CD4-positive, alpha-beta T cell treated with Interleukin-17A for 4 hours (primary cell): ENCODE results near the gene ATP5F1E.

Source experiments
- DNase-seq: peaks from one replicate; pipeline ENCODE4 v3.0.0-alpha.2; 2020; ENCODE audit warnings: mixed read lengths

ATP5F1E gene

DNA sequence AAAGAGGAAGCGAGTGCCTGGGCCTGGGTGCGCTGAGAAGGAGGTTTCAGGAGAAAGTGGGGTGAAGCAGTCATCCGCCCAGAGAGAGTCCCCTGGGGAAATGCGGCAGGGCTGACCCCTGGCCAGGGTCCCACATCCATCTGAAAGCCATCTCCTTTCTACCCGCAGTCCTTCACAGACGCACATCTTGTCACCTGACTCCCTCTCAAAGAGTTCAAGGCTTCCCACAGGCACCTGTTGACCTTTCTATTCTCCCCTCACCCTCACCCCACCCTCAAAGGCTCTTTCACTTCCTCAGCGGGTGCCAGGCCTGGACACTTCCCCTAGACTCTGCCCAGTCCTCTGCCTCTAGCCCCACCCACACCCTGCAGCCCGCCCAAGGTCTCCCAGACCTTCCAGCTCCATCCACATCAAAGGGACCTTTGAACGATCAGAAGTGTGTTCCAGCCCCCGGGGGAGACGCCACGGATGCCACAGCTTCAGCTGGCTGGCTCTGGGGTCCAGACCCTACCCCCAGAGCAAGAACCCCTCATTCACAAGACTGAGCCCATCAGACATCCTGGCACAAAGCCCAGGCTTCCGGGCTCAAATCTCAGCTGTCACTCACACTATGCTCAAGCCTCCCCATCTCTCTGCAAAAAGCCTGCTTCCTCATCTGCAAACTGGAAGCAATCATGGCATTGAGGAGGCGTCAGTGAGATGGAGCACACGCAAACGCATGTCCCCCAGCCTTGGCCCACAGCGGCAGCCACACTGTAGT, 27.2 kb downstream of the ATP5F1E start:
- peak; percentile 76 for DNase-seq

DNA sequence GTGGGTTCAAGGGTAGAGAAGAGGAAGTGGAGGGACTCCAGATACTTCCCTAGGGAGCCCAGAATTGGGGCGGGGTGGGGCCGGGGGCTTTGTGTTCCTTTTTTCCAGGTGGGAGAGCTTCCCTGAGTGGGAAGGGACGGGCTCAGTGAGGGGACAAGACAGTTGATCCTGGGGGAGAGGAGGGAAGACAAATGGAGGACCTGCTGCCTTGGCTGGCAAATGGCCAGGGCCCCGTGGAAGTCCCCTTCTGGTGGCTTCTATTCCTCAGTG, 27.7 kb downstream of the ATP5F1E start:
- peak; percentile 64 for DNase-seq

- DNase-seq, result no peak
Measured at GRCh38 chr20:59003836-59004492, 28.2 kb downstream of the ATP5F1E start.

DNA sequence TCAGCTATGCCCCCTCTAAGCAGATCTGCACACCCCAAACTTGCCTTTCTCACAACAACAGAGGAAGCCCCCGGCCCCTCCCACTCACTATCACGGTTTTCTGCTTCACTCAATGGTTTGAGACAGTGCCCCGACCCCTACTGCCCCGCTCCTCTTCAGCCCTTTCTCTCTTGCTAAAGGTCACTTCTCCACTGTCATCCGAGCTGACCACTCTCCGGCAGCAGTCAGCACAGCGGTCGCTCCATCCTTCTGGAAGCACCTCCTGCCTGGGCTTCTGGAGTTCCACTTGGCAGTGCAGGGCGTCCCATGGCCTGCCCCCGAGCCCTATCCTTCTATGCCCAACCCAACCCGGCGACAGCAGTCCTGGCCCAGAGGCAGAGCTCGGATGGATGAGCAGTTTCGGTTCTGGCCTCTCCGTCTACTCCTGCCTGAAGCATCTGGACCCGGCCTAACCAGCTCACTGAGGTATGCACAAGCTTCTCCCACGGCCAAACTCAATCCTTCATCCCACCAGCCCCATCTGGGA, 29.2 kb downstream of the ATP5F1E start:
- no peak for DNase-seq

GRCh38 chr20:59002388-59002787, 29.7 kb downstream of the ATP5F1E start:
- DNase-seq, result no peak

DNA sequence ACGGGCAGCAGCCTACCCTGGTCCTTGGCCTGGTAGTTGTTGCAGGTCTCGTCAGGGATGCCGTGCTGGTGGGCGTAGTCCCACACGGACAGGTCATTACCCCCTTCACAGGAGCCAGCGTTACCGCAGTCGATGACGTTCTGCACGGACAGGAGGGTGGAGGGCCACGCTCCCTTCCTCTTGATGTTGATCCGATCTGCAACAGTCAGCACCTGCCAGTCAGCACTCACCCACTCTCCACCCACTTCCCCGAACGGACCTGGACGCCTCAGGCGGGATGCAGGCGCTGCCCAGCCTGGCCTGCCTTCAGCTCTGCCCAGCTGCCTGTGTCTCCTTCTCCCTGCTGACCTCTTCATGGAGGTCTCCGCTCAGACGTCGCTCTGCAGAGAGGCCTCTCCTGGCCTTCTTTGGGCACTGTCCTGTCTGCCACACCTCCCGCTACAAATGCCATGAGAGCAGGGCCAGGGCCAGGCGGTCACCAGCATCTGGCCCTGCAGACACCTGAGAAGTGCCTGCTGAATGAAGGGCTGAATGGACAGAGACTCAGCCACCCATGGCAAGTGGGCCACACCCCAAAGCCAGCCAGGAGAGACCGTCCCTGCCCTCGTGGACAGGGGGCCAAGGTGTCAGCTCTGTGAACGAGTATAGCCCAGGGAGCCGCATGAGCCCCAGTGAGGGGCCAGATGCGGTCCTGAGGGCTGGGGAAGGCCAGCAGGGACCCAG, 30.5 kb downstream of the ATP5F1E start:
- no peak for DNase-seq

GRCh38 chr20:59001068-59001448, 31.1 kb downstream of the ATP5F1E start:
- DNase-seq, result no peak

- DNase-seq, result no peak
Measured at GRCh38 chr20:59000326-59000725, 31.8 kb downstream of the ATP5F1E start.

- DNase-seq, result no peak
Measured at GRCh38 chr20:58998656-58999055, 33.5 kb downstream of the ATP5F1E start.

GRCh38 chr20:58997141-58997770, 34.9 kb downstream of the ATP5F1E start:
- DNase-seq, result no peak

- DNase-seq, result no peak
Measured at GRCh38 chr20:58996226-58996611, 35.9 kb downstream of the ATP5F1E start.

DNA sequence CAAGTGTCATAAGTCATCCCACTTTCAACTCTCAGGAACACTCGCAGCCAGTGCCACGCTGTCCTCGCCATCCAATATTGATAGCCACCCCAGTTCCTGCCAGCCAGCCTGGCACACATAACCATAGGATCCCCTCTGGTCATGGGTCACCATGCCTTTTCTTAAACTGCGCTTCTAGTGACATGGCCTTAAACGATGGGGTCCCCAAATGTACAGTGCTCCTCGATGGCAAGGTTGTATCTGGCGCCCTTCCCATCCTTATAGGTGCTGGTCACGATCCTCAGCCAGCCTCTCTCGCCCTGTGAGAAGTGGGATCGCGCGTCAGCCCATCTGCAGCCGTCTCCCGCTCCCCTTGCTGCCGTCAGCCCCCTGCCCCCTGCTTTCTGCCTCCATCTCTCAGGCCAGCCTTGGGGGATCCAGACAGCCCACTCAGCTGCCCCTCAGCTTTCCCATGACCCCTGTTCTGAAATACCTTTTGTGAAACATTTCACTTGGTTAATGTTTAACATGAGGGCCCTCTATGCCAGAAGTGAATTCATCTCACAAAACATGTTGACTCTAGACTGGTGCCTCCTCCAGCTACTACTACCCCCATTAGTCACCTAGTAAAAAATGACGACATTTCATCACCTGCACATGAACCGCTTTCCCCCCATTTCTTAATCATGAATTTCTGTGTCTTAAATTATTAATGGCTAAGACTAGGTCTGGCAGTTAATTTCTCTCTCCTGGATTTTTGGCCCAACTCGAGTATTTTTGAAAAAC, 36.5 kb downstream of the ATP5F1E start:
- DNase-seq, result no peak

DNA sequence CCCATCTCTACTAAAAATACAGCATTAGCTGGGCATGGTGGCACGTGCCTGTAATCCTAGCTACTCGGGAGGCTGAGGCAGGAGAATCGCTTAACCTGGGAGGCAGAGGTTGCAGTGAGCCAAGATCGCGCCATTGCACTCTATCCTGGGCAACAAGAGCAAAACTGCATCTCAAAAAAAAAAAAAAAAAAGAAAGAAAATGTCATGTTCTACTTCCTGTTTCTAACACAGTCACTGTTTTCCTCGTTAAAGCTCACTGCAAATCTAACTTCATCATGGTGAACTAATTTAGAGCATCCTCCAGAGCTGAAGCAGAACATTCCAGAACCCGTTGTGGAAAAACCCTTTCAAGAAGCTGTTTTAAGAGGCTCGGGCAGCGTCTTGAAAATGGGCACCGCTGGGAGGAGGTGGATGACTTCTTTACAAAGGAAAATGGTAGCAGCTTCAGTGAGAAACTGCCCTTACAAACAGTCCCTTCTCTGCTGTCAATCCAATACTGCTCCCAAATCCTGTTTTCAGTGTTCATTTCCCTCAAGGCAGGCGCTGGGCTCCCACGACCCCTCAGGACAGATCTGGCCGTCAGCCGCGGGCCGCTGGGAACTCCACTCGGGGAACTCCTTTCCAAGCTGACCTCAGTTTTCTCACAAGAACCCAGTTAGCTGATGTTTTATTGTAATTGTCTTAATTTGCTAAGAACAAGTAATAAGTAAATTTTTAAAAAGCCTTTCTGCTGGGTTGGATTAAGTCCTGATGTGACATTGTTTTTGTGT, 37.6 kb downstream of the ATP5F1E start:
- no peak for DNase-seq

DNA sequence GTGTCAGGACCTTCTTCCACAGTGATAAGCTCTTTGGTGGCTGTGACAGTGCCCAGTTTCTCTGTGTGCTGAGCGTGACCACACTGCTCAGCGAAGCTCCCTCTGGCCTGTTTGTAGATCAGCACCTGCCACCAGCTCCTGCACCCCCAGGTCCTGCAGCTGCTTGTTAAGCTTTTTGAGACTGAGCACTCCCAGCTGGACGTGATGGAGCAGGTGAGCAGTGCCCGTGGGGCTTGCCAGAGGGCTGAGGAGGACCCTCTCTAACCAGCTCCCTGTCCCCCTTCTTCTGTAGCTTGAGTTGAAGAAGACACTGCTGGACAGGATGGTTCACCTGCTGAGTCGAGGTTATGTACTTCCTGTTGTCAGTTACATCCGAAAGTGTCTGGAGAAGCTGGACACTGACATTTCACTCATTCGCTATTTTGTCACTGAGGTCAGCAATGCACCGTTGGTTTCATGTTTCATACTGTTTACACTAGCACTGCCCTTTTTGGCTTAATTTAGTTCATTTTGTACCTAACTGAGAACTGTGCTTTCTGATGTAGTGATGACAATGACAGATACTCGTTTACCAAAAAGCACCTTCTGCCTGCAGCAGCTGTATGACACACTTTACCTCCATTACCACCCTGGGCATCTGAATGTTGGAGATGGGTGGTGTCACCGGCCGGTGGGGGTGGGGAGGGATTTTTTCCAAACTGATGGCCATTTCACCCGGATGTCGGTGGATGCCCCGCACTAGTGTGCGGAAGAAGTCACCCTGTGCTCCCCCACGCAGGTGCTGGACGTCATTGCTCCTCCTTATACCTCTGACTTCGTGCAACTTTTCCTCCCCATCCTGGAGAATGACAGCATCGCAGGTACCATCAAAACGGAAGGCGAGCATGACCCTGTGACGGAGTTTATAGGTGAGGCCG, 38.5 kb downstream of the ATP5F1E start:
- no peak for DNase-seq

GRCh38 chr20:58992911-58993310, 39.2 kb downstream of the ATP5F1E start:
- DNase-seq, result no peak

- no peak for DNase-seq
Measured at GRCh38 chr20:58991715-58992114, 40.4 kb downstream of the ATP5F1E start.

DNA sequence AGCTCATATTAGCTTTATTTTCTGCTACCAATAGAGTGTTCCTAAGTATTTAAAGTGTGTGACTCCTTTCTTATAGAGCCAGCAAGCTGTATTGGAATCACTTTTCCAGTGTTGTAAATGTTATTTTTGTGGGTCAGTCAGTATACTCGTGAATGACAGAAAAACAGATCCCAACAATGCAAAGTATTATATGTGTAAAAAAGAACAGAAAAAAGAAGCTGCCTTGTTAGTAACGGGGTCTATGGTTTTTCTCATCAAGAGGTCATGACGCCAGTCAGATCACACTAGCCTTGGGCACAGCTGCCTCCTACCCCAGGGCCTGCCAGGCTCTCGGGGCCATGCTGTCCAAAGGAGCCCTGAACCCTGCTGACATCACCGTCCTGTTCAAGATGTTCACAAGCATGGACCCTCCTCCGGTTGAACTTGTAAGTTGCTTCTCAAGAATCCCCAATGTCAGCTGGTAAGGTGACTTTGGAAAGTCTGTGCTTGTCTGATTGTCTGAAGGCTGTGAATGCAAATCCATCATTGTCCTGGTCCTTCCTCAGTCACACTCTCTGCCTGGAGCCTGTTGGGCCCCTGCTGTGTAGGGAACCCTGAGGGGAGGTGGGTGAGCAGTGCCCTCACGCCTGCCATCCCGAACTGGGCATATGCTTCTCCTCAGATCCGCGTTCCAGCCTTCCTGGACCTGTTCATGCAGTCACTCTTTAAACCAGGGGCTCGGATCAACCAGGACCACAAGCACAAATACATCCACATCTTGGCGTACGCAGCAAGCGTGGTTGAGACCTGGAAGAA, 41.3 kb downstream of the ATP5F1E start:
- no peak for DNase-seq

DNA sequence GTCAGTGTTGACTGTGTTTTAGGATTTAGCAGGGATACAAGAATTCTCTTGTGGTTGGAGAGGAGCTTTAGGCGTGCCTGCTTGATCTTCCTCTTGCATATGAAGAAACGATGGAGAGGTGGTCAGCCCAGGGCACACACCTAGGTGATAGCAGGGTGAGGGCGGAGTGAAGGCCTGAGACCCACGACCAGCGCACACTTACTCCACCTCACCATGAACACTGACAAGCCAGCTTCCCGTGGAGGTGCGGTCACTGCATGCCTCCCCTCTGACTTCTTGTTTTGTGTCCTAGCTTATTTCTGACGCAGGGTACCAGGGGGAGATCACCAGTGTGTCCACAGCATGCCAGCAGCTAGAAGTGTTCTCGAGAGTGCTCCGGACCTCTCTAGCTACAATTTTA, 42.9 kb downstream of the ATP5F1E start:
- no peak for DNase-seq

DNA sequence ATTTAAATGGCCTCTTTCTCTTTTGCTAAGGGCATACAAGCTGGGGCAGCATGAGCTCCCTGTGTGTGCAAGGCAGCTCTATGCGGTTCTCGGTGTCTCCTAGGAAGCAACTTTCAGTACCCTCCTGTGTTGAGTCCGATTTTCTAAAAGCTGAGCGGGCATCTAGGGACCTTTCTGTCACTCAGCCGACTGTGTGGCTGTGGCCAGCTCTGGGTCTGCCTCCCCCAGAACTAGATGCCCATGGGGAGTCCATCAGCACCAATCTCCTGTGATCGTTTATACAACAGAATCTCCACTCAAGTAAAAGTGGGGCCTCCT, 43.6 kb downstream of the ATP5F1E start:
- no peak for DNase-seq
